Measurements from ENCODE around the gene CACNA1D.
"Not testable (repeated sequence)": the region's sequence is repeated elsewhere in the genome, so short reads cannot be mapped to it uniquely, and the experiment has no call there.

The CACNA1D gene

GRCh38 chr3:53530205-53530604, 35.8 kb downstream of the CACNA1D start:
- DNase-seq: no peak

DNA sequence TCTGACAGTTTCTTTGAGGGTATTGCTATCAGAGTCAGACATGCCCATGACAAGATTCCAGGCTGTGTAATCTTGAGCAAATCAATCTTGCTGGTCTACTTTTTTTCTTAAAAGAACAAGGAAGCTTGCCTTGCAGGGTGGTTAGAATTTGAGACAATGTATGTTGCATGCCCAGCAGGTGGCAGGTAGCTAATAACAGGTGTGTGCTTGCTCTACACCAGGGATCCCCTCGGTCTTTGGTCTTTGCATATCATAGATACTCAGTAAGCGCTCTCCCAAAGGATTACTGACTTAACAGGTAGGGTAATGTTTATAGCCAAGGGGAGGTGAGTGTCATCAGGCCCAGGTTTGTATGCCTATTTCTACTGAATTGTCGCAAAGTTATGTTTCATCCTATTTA, 37.3 kb downstream of the CACNA1D start:
- no peak for DNase-seq

- DNase-seq: no peak
Measured at GRCh38 chr3:53533472-53533871, 39.1 kb downstream of the CACNA1D start.

DNA sequence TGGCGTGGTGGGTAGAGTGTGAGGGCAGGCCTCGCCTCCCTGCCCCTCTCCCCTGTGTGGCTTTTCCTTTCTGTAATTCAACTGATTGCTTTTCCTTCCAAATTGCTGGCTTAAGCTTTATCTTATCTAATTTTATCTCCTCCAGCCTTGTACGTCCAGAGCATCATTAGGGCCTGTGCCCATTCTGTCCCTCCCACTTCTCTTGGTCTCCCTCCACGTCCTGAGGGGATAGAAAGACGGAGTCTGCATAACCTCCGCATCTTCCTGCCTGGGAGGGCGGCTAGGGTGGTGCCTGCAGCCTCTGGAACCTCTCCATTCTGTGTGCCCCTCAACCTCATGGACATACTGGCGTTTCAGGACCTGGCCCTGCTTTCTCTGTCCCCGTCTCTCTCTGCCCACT, 39.8 kb downstream of the CACNA1D start:
- DNase-seq: no peak

DNA sequence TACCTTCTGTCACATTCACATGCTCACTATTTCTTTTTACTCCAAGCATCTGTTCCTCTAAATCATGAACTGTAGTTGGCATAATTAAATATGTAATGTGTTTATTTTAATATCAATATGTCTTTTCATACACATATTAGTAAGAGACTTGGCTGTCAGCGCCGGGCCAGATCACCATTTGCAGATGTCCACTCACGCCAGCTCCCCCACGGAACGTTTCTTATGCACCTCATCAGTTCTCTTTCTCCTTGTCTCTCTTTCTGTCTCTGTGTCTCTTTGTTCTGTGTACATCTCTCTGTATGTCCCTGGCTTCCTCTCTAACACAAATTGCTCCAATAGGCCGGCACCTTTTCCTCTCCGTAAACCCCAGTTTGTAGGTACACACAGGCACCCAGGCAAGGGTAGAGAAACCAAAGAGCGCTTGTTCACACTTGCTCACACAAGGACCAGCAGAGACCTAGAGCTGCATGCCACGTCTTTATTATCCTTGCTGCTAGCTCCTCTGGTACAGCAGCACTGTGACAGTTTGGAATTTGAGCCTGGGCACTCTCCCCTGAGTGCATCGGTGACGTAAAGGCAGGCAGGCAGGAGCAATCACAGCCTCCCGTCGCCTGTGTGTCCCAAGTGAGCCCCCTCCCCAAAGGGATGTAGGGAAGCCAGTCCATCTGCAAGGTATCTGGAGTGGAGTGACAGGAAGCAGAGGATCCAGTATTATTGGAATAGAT, 40.4 kb downstream of the CACNA1D start:
- no peak for DNase-seq

DNA sequence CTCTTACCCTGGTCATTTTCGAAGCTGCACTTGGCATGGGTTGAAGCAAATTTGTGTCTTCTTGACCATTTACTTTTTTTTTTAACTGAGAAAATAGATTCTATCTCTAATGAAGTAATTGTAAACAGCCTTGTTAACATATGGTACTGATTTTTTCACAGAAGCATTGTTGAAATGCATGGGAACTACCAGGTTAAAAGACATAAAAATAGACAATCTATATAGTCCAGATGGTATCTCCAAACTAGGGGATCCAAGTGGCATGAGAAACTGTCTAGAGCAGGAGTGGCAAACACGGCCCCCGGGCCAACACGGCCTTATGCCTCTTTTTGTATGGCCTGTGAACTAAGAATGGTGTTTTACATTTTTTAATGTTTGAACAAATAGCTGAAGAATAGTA, 41.9 kb downstream of the CACNA1D start:
- DNase-seq: no peak

DNA sequence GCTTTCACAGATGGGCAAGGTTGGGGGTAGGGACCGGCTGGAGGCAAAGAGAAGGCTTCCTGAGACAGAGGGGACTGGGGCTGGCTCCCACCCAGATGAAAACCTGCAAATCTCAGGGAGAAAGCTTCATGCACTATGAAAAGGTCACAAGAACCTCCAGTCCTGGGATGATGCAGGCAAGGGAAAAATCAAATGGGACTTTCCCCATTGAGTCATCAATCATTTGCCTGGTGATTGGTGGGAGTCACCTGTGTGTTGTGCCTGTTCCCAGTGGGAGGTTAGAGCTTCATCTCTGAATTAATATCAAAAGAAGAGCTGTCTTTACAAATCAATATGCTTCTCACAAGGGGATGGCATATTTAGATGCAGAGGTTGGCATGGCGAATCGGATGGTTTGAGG, 49.9 kb downstream of the CACNA1D start:
- DNase-seq: no peak

- peak; percentile 65 for DNase-seq
Measured at GRCh38 chr3:53545310-53545995, 51.0 kb downstream of the CACNA1D start.

- no peak for DNase-seq
Measured at GRCh38 chr3:53545996-53546359, 51.6 kb downstream of the CACNA1D start.

DNA sequence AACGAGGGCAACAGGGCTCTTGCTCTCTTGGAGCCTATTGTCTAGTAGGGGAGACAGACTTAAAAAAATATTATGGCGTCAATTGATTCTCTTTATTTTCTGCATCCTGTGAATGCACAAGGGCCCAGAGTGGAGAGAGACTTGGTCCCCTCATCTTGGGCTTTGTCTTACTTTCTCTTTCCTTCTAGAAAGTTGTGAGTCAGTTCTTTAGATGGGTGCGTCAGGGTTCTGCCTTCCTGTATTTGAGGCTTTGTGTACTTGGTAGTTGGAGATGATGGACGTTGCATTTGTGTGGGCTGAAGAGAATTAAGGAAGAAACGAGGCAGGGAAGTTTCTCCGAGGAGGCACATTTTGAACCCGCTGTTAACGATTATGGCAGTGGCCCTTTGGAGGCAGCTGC, 52.9 kb downstream of the CACNA1D start:
- no peak for DNase-seq

- DNase-seq: no peak
Measured at GRCh38 chr3:53550005-53550620, 55.7 kb downstream of the CACNA1D start.

DNA sequence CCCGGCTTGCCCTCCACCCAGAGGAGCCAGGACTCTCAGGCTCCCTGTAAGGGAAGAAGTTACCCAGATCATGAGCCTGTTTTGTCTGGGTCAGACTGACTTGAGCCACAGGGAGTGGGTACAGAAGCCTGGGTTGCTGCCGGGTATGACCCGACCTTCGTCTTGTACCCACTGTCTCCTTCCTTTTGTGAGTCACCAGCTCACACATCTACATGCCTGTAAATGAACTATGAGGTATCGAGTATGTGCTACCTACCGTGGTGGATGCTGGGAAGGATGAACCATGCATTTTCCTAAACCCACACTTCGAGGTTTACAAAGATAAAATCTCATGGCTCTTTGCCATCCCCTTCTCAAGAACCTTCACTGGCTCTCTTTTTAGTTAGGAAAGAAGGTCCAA, 56.9 kb downstream of the CACNA1D start:
- DNase-seq: no peak

DNA sequence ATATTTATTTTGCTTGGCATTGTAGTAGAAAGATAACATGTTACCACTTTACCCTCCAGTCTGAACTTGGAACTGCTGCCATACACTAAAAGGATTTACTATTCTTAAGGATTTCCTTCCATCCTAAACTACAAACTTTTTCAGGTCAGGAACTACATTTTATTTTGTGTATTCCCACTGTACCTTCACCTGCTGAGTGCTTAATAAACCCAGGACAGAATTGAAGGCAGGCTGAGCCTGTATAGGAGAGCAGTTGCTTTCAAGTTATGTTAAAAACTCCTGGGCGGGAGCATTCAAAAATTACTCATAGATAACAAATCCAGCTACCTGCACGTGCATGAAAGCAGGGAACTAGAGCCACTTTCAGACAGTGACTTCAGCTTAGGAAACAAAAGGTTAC, 58.3 kb downstream of the CACNA1D start:
- DNase-seq: no peak

DNA sequence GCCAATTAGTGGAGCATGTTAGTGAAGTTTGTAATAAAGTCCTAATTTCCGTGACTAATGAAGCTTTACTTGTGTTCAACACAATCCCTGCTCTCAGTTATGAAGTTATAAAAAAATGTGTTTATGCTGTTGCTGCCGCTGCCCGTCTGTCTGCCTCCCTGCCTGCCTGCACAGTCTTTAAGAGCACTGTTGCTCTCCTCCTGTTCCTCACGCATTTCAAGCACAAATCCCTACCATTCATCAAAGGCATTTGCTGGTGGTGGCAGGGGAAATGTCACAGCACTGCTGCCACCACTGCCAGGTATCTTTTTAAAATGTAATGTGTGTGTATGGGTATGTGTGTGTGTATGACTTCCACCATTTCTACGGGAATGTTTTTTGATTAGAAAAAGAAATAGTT, 58.8 kb downstream of the CACNA1D start:
- no peak for DNase-seq

DNA sequence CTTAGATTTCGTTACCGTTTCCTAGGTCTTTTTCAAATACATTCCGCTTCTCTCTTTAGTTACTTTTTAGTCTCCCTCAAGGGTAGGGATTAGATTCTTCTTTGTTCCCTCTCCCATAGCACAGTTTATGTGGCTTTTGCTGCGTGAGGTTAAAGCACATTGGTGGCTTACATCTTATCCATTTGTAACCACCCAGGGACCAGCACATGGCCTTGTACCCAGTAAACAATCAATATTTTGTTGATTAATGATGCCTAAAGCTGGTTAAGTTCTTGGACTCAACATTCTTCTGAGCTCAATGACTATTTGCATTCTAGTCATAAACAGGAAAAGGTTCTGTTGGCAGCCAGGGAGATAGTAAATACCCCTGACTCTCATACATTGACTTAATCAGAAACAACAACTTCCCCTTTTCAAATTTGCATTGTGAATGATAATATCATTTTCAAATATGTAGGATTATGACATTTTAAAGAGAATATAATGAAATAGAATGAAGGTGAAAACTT, 60.2 kb downstream of the CACNA1D start:
- no peak for DNase-seq

DNA sequence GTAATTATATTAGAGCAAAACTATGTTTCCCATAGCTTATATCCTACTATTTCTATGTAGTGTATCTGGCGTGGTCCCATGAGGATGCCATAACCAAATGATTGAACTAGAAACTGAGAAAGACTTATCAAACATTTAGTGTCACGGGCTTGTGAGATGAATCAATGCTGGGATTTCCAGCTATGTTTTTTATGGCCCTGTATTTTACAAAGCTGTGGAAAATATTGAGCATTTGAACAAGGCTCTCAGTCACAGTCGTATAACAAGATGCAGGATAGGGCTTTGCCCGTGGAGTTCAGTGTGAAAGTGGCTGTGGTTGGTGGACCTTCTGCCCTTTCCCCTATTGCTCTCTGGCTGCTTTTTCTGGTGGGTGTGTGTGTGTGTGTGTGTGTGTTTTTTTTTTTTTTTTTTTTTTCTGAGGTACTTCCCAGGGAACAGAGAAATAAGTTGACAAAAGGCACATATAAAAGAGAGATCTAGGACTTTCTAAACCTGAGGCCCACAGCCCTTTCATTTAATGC, 60.7 kb downstream of the CACNA1D start:
- no peak for DNase-seq

DNA sequence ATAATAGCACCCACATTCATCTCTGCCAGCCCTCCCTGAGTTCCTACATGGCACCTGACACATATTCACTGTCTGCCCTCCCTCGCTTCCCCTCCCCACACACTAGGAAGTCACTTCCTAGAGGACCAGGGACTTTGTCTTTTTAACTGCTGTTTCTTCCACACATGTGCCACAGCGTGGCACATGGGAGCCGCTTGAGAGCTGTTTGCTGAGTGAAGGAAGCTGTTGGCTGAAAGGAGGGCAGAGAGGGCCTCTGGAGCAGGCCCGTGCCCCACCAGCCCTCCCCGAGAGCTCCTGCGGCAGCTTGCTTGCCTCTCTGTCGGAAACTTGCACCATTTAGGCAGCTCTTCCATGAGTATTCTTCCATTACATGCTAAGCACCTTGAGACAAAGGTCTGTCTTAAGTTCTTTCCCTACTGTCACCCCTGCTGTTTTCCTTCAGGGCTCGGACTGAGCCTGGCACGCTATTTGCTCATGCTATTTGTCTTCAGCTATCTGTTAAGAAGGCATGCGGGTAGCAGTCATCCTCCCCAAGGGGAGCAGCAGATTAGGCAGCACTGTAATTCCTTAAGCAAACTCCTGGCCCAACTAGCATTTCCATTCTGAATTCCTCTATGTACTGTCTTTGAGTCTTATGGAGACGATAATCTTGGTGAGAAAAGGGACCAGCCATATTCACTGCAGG, 72.2 kb downstream of the CACNA1D start:
- DNase-seq: peak; percentile 59

GRCh38 chr3:53570081-53570480, 75.7 kb downstream of the CACNA1D start:
- no peak for DNase-seq

- DNase-seq: no peak
Measured at GRCh38 chr3:53570709-53571108, 76.3 kb downstream of the CACNA1D start.

- no peak for DNase-seq
Measured at GRCh38 chr3:53571264-53571663, 76.9 kb downstream of the CACNA1D start.

- DNase-seq: not testable (repeated sequence)
Measured at GRCh38 chr3:53572184-53572583, 77.8 kb downstream of the CACNA1D start.

- DNase-seq: no peak
Measured at GRCh38 chr3:53577506-53577905, 83.1 kb downstream of the CACNA1D start.

GRCh38 chr3:53579636-53580035, 85.2 kb downstream of the CACNA1D start:
- DNase-seq: no peak

All from NCI-H2227 treated with DMSO at 0.1 percent for 48 hours (cell line).